Suppressor macrophage (primary cell): ENCODE data around the gene KHDC1L.
"Not testable (repeated sequence)": the region's sequence is repeated elsewhere in the genome, so short reads cannot be mapped to it uniquely, and the experiment has no call there.

Experiments used
- DNase-seq, 4 experiments: peaks; one replicate each; pipeline ENCODE4 v3.0.0-alpha.2; 2020 to 2022

Gene KHDC1L

GRCh38 chr6:73204252-73204651 is 21.0 kb downstream of the KHDC1L start:
- DNase-seq: no peak

- no peak for DNase-seq
Observed at GRCh38 chr6:73203098-73203497, 22.2 kb downstream of the KHDC1L start.

GRCh38 chr6:73200735-73201134 is 24.6 kb downstream of the KHDC1L start:
- no peak for DNase-seq

- DNase-seq: no peak
Observed at GRCh38 chr6:73200247-73200646, 25.0 kb downstream of the KHDC1L start.

GRCh38 chr6:73194744-73195143 is 30.6 kb downstream of the KHDC1L start:
- no peak for DNase-seq

GRCh38 chr6:73193302-73193701 is 32.0 kb downstream of the KHDC1L start:
- DNase-seq: not testable (repeated sequence)

- DNase-seq: no peak
Observed at GRCh38 chr6:73182021-73182607, 43.2 kb downstream of the KHDC1L start.

- DNase-seq: peak; percentile 27 to 74 (median 50)
Observed at GRCh38 chr6:73180763-73181619, 44.3 kb downstream of the KHDC1L start.

GRCh38 chr6:73180076-73180738 is 45.1 kb downstream of the KHDC1L start:
- DNase-seq: no peak

- DNase-seq: no peak
Observed at GRCh38 chr6:73177221-73177944, 47.9 kb downstream of the KHDC1L start.

- no peak for DNase-seq
Observed at GRCh38 chr6:73176057-73176456, 49.2 kb downstream of the KHDC1L start.

GRCh38 chr6:73174646-73175045 is 50.6 kb downstream of the KHDC1L start:
- no peak for DNase-seq
